Transverse colon (tissue), 3 donors: ENCODE measurements around the gene AKIRIN2.

Source experiments
- CTCF ChIP-seq, 5 experiments: fragments of 200-600 bp in 3 of 5; fragments of 450-650 bp in 2 of 5; sonication (generic) in 3 of 5; IDR thresholded peaks; 1 replicate in 2 of 5; 2 replicates in 3 of 5; pipeline ENCODE4 v1.5.1; 2016 to 2017; ENCODE audit warnings: antibody characterized with exemption in 5 of 5, inconsistent platforms in 3 of 5, mild to moderate bottlenecking in 2 of 5, moderate library complexity in 1 of 5
- EP300 ChIP-seq: sonication (generic); formaldehyde crosslinking; IDR thresholded peaks from one replicate; pipeline ENCODE4 v1.6.1; 2017; ENCODE audit warnings: antibody characterized with exemption, low read depth

GRCh38 chr6:87729965-87730719 lies 28.1 kb upstream of the AKIRIN2 start:
- no peak for TF ChIP-seq EP300
- no peak for TF ChIP-seq CTCF (IDR thresholded peaks at IDR 0.05)
